ENCODE data around the gene COL4A1.
"Not testable (repeated sequence)": the region's sequence is repeated elsewhere in the genome, so short reads cannot be mapped to it uniquely, and the experiment has no call there.

COL4A1 gene

DNA sequence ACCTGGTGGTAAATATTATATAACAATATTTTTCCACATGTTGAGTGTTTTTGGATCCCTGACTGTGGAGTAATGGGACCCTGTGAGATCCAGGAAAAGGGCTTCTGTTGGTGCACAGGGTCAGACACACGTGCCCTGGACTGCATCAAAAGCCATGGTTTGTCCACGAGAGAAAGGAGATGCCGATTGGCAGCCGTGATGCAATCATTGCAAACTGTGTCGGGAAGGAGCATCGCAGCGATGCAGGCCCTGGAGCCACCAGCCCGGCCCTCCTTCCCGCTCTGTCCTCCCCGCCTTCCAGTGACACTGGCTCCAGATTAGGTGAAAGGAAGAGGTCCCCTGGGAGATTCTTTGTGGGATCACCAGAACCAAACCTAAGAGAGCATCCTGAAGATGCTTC is 9.2 kb upstream of the COL4A1 start:
- no peaks in the 10 kb centered on the region for H3K4me1 ChIP-seq (ENCODE audit: low read depth, poor library complexity, severe bottlenecking)
- H2AFZ ChIP-seq (ENCODE audit: low read depth), result no peak overlapping the region
- H3K27me3 ChIP-seq (ENCODE audit: insufficient read depth, low read depth), result no peaks in the 10 kb centered on the region
- TF ChIP-seq, protein P1, sequence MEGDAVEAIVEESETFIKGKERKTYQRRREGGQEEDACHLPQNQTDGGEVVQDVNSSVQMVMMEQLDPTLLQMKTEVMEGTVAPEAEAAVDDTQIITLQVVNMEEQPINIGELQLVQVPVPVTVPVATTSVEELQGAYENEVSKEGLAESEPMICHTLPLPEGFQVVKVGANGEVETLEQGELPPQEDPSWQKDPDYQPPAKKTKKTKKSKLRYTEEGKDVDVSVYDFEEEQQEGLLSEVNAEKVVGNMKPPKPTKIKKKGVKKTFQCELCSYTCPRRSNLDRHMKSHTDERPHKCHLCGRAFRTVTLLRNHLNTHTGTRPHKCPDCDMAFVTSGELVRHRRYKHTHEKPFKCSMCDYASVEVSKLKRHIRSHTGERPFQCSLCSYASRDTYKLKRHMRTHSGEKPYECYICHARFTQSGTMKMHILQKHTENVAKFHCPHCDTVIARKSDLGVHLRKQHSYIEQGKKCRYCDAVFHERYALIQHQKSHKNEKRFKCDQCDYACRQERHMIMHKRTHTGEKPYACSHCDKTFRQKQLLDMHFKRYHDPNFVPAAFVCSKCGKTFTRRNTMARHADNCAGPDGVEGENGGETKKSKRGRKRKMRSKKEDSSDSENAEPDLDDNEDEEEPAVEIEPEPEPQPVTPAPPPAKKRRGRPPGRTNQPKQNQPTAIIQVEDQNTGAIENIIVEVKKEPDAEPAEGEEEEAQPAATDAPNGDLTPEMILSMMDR (conservative IDR thresholded peaks at IDR 0.05; ENCODE audit: low read depth, low read length), result no peak
- no peak overlapping the region for H3K4me2 ChIP-seq
- H3K9ac ChIP-seq, result no peak overlapping the region
- no peaks in the 10 kb centered on the region for H3K36me3 ChIP-seq (ENCODE audit: insufficient read depth)
- no peak overlapping the region for H3K27ac ChIP-seq
- no peak overlapping the region for H3K4me3 ChIP-seq (IDR thresholded peaks at IDR 0.05; ENCODE audit: insufficient read depth, low read depth, low read length)
- no peaks in the 10 kb centered on the region for H3K79me2 ChIP-seq (ENCODE audit: insufficient read depth, low read depth)
- H4K20me1 ChIP-seq (ENCODE audit: insufficient read depth), result no peaks in the 10 kb centered on the region

DNA sequence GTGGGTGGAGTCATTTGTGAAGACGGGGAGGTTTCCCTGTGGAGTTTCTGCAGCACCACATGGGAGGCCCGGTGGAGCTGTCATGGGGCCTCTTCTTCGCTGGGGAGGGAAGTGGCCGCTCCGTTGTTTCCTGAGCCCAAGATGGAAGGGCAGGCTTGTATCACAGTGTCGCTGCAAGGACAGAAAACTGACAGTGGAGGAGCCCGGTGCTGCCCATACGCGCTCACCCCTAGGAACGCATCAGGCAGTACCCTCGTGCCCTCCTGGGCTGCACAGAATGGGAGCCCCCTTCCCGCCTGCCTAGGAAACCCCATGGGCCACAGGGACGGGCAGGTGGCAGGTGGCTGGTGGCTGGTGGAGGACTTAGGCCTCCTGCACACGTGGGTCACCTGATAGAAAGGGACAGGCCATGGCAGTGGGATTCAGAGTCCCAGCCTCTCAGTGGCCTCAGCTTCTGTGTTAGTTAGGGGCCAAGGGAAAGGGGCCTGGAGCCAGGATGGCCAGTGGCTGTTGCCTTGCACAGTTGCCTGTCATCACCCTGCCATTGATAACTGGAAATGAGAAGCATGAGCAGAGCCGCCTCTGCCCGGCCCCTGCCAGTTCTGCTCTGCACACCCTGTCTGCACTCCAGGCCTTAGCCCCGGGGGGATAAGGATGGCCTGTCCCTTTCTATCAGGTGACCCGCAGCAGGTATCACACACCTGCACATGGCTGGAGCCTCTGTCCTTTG is 7.7 kb upstream of the COL4A1 start:
- Histone ChIP-seq H3K9ac (no peak overlapping the region), H3K79me2 (ENCODE audit: insufficient read depth, low read depth) (no peaks in the 10 kb centered on the region), H4K20me1 (ENCODE audit: insufficient read depth) (no peaks in the 10 kb centered on the region), H3K4me1 (ENCODE audit: low read depth, poor library complexity, severe bottlenecking) (no peaks in the 10 kb centered on the region), H3K27me3 (ENCODE audit: insufficient read depth, low read depth) (no peaks in the 10 kb centered on the region), H3K27ac (no peak overlapping the region), H3K4me3 (IDR thresholded peaks at IDR 0.05; ENCODE audit: insufficient read depth, low read depth, low read length) (no peak overlapping the region), H3K36me3 (ENCODE audit: insufficient read depth) (no peaks in the 10 kb centered on the region), H3K4me2 (no peak overlapping the region), H2AFZ (ENCODE audit: low read depth) (no peak overlapping the region)
- TF ChIP-seq, protein P1 (conservative IDR thresholded peaks at IDR 0.05; ENCODE audit: low read depth, low read length), result no peak

DNA sequence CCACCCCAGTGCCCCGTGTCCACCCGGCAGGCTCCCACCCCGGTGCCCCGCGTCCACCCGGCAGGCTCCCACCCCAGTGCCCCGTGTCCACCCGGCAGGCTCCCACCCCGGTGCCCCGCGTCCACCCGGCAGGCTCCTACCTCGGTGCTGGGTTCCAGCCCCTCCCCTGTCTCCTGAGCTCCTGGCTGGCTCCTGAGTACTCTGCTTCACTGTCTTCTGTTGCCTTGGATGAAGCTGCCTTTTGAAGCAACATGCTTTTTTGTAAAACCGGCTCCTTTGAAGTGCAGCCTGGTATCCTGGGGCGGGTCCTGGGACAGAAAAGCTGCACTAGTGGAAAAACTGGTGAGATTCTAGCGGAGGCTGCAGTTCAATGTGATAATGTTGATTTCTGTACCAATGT is 6.8 kb upstream of the COL4A1 start:
- H3K4me2 ChIP-seq; H3K79me2 ChIP-seq (ENCODE audit: insufficient read depth, low read depth); H3K4me3 ChIP-seq (IDR thresholded peaks at IDR 0.05; ENCODE audit: insufficient read depth, low read depth, low read length); H3K4me1 ChIP-seq (ENCODE audit: low read depth, poor library complexity, severe bottlenecking); H3K9ac ChIP-seq; H3K36me3 ChIP-seq (ENCODE audit: insufficient read depth); H4K20me1 ChIP-seq (ENCODE audit: insufficient read depth); H3K27ac ChIP-seq; H2AFZ ChIP-seq (ENCODE audit: low read depth); H3K27me3 ChIP-seq (ENCODE audit: insufficient read depth, low read depth): not testable (repeated sequence)

DNA sequence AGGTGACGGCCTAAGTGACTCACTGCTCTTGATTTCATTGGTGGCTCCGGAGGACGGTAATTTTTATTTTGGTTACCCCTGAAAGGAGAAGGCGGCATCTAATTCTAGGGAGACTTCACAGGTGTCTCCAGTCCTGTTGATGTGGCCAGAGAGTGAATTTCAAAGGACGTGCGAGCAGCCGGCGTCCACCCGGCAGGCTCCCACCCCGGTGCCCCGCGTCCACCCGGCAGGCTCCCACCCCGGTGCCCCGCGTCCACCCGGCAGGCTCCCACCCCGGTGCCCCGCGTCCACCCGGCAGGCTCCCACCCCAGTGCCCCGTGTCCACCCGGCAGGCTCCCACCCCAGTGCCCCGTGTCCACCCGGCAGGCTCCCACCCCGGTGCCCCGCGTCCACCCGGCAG is 6.3 kb upstream of the COL4A1 start:
- not testable (repeated sequence) for H3K27ac ChIP-seq; H2AFZ ChIP-seq (ENCODE audit: low read depth); H3K4me3 ChIP-seq (IDR thresholded peaks at IDR 0.05; ENCODE audit: insufficient read depth, low read depth, low read length); H3K27me3 ChIP-seq (ENCODE audit: insufficient read depth, low read depth); H3K36me3 ChIP-seq (ENCODE audit: insufficient read depth); H3K4me2 ChIP-seq; H3K9ac ChIP-seq; H3K4me1 ChIP-seq (ENCODE audit: low read depth, poor library complexity, severe bottlenecking); H4K20me1 ChIP-seq (ENCODE audit: insufficient read depth); H3K79me2 ChIP-seq (ENCODE audit: insufficient read depth, low read depth)

DNA sequence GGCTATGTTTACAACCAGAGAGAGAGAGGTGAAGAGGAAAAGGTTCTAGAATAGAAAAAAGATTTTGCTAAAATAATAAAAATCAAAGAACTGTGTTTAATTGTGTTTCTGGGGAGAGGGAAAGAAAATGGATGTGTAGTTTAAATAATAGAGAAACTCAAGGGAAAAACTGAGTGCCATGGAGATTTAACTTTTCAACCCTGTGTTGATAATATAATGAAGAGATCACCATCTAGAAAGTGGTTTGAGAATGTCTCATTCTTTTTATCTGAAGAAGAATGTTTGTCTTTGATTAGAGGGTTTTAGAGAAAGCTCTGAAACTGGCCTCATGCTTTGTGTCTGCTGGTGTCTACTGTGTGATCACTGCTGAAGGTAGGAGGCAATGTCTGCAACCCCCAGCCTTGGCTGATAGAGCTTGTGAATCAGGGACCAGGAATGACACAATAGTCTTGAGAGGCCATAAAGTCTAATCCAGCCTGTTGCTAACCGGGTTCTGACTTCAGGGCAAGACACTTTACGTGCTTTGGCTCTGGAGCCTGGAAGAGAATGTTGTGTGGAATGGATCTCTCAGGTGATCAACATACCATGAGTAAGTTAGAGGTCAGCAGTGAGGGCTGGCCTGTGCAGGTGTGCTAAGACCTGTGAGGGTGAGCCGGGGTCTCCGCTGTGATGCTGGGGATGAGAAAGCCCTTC is 5.5 kb upstream of the COL4A1 start:
- Histone ChIP-seq H3K4me3 (IDR thresholded peaks at IDR 0.05; ENCODE audit: insufficient read depth, low read depth, low read length) (no peak overlapping the region), H3K27ac (no peak overlapping the region)

More for the DNA sequence above, 5.5 kb upstream of the COL4A1 start:
- Histone ChIP-seq H3K27me3 (ENCODE audit: insufficient read depth, low read depth) (no peaks in the 10 kb centered on the region), H3K4me1 (ENCODE audit: low read depth, poor library complexity, severe bottlenecking) (no peaks in the 10 kb centered on the region), H4K20me1 (ENCODE audit: insufficient read depth) (no peaks in the 10 kb centered on the region), H3K4me2 (no peak overlapping the region), H3K36me3 (ENCODE audit: insufficient read depth) (no peaks in the 10 kb centered on the region), H3K9ac (no peak overlapping the region), H2AFZ (ENCODE audit: low read depth) (no peak overlapping the region), H3K79me2 (ENCODE audit: insufficient read depth, low read depth) (no peaks in the 10 kb centered on the region)
- TF ChIP-seq, protein P1 (conservative IDR thresholded peaks at IDR 0.05; ENCODE audit: low read depth, low read length), result no peak
